HG02642 (cell line): Measurements from ENCODE around the gene FBXO47.

ENCODE experiments used
- ATAC-seq: cut with Tn5 transposase; IDR thresholded peaks from one replicate; pipeline ENCODE4 v1.9.1; 2021; ENCODE audit warnings: mild to moderate bottlenecking; ENCODE audit not compliant: unreplicated experiment, poor library complexity

Gene FBXO47

DNA sequence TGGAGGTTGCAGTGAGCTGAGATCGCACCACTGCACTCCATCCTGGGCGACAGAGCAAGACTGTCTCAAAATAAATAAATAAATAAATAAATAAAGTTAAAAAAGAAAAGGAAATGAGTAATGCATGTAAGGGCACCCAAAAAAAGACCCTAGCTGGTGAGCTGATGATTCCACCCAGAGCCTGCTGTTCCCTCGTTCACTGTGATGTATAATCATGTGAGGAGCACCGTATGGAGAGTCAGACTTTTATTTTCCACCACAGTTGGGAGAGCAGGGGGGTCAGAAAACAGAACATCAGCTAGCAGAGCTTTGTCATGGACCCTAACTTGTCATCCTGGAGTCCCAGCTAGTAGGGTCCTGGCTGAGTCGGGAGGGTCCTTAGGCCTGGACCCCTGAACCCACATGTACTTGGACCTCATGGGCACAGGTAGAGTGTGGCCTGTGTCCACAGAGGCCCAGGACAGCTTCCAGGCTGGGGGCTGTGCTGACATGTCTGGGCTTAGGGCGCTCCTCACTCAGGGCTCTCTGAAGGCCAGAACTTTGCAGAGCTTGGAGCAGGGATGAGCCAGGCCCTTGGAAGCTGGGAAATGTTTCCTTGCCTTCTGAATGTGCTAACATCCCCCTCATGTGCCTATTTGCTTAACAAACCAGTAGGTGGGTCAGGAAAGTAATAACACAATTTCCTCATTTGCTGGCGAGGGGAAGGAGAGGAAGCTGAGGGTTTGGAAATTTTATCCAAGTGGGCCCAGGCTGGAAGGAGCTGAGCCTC is 60.6 kb downstream of the FBXO47 start:
- ATAC-seq, result no peak

DNA sequence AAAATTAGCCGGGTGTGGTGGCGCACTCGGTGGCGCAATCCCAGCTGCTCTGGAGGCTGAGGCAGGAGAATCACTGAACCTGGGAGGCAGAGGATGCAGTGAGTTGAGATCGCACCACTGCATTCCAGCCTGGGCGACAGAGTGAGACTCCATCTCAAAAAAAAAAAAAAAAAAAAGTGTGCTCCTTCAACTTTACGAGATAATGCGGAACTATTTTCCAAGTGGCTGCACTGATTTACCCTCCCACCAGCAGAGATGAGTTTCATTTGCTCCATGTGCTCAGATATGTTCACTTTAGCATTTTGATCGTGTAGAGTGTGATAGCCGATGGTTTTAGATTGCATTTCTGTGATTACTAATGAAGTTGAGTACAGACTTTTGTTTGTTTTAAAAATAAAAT is 61.8 kb downstream of the FBXO47 start:
- ATAC-seq, result no peak

DNA sequence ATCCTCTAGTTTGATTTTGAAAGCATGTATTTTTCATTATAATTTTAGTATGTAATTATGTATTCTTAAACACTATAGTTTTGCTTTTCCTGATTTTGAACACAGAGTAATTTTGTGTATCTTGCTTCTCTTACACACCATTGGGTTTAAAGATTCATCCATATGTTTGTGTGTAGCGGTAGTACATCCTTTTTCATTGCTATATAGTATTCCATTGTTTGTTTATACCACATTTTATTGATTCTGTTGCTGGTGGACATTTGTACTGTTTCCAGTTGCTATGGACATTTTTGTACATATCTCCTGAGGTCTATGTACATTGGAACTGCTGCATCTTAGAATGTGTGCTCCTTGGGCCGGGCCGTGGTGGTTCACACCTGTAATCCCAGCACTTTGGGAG is 62.3 kb downstream of the FBXO47 start:
- ATAC-seq, result no peak

DNA sequence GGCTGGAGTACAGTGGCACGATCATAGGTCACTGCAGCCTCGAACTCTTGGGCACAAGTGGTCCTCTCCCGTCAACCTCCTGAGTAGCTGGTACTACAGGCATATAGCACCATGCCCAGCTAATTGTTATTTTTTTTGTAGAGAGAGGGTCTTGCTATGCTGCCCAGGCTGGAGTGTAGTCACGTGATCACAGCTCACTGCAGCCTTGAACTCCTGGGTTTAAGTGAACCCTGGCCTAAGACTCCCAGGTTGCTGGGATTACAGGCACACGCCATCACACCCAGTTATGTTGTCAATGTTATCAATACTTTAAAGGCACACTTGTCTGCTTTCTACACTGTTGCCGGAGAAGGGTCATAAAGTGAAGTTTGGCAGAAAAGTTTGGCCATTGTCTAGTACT is 63.8 kb downstream of the FBXO47 start:
- ATAC-seq, result no peak

DNA sequence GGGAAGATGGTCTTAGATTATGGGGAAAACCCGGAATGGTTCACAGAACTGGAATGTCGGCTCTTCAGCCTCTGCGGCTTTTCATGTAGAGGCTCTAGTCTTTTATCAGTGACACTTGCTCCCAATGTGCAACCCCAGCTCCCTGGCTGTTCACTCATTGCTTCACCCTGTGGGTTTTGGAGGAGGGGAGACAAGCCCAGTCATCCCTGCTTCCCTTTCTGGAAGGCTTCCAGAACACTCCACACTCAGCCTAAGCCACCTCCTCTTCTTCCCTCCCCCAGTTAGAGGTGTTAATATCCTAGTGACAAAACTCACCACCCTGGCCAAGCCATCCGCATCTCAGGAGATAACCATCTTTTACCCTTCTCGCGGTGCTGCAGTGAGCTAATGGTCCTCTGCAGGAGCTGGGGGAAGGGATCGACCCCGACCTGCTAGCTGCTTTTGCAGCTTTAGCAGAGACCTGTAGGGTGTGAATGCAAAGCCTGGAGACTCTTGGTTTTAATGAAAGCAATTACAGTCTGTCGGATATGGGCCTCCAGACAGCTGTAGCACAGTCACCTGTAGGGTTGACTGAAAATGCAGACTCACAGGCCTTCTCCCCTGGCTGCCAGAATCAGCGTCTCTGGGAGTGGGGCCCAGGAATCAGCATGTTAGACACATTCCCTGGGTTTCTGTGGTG is 66.1 kb downstream of the FBXO47 start:
- ATAC-seq, result no peak

DNA sequence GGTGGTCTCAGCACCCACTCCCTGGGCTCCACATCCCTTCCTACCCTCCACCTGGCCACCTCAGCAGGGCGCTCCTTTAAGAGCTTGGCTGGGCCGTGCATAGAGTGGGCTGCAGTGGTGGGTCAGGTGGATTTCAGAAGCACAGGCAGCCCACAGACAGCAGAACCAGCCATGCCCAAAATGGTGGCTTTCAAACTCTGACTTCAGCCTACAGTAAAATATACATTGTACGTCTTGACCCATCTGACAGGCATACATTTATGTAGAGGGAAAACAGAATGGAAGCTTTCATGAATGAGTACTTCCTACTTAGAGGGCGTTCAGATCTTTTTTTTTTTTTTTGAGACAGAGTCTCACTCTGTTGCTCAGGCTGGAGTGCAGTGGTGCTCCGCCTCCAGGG is 67.8 kb downstream of the FBXO47 start:
- ATAC-seq, result no peak

DNA sequence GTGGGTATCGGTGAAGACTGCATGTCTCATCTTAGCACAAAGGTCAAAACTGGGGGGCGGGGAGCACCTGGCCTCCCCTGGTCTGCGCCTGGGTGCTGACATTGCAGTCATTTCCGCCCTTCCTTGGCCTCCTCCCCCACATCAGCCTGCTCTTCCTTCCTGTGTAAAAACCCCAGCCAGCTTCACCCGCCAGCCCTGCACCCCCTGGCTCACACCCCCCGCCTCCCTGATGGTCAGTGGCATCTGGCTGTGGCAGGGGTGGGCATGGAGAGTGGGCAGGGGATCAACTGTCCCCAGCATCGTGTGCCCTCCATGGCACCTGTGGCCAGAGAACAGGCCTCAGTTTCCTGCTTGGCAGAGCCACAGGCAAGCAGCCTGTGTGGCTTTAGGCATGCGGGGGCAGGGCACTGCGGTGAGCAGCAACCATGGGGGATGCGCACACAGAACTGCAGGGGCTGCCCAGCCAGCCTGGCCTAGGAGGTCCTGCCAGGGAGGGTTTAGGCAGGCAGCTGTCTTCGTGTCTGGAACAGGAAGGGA is 68.3 kb downstream of the FBXO47 start:
- peak; percentile 81 for ATAC-seq

DNA sequence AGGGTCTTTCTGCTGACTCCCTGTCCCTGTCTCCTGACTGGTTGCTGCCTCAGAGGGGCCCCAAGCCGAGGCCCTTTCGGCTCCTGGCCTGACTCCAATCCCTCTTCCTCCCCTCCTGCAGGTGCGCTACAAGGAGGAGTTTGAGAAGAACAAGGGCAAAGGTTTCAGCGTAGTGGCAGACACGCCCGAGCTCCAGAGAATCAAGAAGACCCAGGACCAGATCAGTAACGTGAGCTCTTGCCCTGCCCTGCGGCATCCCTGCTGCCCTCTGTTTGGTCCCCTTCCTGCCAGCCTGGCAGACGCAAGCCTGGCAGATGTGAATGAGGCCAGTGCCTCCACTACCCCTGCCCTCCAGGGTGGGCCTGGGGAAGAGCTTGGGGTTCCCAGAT is 68.9 kb downstream of the FBXO47 start:
- peak; percentile 21 for ATAC-seq

DNA sequence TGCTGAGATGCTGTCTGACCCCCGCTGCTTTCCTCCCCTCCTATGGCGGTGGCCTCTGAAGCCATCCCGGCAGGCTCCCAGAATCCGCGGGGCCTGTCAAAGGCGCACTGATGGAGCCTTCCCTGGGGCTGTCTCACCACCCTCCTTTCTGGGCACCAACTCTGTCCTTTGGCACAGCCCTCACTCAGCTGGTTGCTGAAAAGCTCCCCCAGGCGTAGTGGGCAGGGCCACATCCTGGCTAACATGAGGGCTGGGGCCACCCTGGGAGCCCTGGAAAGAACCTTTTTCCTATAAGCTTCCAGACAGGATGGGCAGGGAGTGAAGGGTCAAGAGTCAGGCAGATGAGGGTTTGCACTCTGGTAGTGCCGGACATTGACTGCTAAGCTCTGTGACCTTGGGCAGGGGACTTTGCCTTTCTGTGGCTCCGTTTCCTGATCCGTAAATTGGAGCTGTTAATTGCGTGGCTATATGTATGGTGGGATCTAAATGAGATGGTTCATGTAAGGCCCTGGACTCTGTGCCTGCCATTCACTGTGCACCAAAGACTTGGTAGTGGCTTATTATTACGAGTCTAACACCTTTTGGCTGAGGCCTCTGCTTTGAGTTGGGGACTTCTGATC is 69.4 kb downstream of the FBXO47 start:
- no peak for ATAC-seq

DNA sequence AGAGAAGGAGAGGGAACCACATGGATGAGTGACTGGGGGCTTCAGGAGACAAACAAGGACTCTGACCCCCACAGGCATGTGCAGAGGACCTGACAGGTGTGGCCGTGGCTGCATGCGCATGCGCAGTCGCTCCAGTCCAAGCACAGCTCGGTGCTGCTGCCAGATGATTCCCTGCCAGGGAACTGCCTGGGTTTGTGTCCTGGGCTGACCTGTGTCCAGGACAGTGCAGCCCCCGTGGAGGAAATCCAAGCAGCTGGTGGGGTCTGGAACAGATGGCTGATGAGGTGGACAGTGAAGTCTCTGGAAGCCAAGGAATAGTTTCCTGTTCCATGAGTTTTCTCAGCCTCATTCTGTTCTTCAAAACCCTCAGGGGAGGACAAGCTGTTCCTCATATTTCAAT is 70.0 kb downstream of the FBXO47 start:
- no peak for ATAC-seq

DNA sequence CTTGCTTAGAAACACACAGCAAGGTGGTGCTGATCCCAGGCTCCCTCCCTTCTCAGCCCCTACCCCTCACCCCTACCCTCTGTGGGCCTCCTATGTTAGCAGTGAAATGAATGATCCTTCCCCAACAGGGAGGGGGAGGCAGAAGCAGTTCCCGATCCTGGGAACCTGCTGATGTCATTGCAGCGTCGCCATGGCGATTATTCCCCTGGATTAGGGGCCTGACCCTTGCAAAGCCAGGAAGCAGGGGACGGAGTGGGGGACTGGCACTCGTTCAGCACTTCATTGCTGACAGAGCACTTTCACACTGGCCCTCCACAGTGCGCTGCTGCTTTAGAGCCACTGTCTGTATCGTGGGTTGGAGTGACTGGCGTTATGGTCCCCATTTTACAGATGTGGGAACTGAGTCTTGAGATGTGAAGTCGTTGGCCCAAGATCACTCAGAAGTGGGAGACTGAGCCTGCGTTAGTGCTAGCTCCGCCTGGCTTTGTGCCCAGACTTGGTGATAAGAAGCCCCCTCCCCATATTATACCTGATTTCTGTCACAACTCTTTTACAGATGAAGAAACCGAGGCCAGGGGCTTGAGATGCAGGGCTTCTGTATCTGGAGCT is 70.8 kb downstream of the FBXO47 start:
- ATAC-seq, result no peak

DNA sequence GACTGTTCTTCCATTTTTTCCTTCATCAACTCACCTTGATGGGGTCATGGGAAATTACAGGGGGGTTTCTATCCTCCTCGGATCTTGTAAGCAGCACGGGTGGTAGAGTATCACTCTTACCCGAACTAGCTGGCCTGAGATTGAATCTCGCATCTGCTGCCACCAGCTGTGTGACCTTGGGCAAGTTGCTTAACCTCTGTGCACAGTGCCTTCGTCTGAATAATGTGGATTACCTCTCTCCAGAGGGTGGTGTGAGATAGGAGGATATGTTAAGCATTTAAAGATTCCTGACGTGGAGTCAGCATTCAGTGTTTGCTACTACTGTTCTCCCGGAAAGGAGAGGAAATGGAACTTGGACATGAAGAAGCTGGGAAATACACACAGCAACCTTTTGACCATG is 72.9 kb downstream of the FBXO47 start:
- ATAC-seq, result no peak

DNA sequence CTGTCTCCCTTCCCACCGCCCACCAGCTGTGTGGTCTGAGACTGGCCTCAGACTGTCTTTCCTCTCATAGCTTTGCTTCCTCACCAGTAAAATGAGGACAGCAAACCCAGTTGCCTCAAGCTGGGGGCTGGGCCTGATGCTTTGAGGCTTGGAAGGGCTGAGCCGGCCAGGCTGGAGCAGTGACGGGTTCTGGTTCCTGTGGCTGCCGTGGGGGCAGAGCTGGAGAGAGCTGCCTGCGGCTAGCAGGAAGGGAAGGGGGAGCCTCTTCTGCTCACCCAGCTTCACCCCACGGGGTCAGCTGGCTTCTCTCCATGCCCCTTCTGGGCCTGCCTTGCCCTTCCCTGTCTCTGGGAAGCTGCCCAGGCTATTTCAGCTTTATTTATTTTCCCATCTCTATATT is 73.6 kb downstream of the FBXO47 start:
- no peak for ATAC-seq

DNA sequence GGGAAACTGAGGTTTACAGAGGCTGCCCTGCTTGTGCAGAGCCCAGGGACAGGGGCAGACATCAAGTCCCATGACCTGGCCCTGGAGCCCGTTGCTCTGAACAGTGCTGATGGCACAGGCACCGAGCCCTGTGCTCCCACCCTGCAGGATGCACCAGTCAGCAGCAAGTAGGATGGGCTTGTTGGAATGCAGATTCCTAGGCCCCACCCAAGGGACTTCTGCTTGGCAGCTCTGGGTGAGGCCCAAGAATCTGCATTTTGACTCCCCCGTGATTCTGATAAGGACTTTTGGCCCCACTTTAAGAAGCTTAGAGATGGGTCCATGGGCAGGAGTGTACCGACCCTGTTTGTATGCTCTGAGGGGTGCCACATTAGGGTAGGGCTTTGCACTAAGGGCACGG is 74.1 kb downstream of the FBXO47 start:
- ATAC-seq, result no peak

DNA sequence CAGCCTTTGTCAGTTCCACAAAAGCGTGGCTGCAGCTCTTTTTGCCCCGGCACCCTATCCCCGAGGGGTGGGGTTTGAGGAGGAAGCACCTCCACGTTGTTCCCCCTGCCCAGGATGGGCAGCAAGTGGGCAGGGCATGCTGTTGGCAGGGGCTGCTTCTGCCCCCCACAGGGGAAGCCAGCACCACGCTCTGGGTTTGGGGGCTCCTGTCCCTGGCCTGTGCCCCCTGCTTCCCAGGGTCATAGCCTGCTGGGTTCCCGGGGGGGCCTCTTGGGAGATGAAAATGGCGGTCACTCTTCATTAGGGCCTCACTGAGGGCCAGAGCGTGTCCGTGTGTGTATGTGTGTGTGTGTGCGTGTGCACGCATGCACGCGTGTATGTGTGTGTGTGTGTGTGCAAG is 74.6 kb downstream of the FBXO47 start:
- ATAC-seq, result no peak

DNA sequence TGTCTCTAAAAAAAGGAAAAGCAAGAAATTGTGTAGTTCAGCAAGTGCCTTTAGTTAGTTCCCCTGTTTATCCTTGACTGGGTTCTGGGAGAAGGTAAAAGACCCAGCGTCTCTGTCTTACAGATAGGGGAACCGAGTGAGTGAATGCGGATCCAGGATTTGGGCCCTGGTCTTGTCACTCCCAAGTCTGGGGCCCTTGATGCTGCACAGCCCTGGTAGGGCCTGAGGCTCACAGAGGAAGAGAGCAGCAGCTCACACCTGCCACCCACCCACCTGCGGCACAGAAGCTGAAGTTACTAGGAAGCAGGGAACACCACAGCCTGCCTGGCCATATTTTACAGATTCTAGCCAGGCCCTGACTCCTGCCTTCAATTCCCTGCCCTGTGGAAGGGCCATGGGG is 75.1 kb downstream of the FBXO47 start:
- no peak for ATAC-seq

DNA sequence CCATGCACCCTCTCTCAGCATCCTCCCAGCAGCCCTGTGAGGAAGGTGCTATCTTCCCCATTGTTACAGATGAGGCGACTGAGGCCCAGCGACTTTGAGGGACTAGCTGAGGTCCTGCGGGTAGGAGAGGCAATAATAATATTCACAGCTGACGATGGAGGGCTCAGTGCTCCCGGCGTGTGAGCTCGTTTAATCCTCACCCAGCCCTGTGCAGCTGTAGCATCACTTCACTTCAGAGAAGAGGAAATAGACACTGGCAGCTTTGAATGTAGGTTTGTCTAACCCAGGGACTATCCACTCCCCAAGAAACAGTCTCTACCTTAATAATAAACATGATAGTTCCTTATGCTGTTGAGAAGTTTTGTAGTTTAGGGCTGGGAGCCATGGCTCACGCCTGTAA is 75.8 kb downstream of the FBXO47 start:
- no peak for ATAC-seq

DNA sequence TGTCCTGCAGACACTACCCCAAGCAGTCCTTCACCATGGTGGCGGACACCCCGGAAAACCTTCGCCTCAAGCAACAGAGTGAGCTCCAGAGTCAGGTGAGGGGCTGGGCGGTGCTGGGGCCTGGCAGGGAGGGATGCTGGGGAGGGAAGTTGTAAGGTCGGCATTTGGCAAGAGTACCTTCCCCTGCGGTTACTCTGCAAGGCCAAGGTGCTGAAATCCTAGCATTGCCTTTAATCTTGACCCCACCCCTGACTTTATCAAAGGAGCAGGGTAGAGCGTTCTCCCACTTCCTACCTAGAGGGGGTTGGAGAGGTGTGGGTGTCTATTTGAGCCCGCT is 76.8 kb downstream of the FBXO47 start:
- ATAC-seq, result no peak

DNA sequence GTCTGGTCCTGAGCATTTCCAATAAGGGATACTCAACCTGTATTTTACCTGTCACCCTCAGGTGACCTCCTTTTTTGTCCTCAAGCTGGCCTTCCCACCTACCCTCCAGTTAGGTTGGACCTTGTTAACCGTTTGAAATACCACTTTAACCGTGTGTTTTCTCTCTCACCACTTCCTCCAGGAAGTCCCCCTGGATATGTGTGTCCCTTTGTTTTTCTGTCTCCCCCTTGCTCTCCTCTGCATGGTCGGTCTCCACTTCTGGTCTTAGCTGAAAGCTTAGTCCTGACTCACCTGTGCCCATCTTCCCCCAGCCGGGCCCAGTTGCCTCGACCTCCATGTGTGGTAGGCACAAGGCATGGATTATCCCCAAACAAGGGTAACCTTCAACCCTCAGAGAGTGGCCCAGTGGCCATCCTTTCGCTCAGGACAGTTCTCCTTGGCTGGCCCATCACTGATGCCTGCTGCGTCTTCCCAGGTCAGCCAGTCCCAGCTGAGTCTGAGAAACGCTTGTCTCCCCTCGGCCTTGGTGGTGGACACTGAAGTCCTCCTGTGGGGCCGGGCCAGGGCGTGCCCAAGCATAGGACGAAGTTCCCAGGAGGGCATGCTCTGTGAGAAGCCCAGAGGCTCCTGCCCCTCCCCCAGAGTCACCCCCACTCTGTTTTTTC is 77.3 kb downstream of the FBXO47 start:
- no peak for ATAC-seq

DNA sequence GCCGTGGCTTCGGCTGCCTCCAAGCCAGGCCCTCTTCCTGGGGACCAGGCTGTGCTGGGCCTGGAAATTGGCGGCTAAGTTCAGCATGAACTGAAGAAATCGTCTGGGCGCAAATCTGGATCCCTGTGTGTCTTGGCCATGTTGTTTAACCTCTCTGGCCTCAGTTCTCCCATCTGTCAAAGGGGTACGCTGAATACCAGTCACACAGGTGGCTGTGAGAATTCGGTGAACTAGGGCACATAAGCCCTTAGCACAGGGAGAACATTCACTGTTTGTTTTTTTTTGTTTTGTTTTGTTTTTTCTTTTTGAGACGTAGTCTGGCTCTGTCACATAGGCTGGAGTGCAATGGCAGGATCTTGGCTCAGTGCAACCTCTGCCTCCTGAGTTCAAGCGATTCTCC is 78.4 kb downstream of the FBXO47 start:
- no peak for ATAC-seq

DNA sequence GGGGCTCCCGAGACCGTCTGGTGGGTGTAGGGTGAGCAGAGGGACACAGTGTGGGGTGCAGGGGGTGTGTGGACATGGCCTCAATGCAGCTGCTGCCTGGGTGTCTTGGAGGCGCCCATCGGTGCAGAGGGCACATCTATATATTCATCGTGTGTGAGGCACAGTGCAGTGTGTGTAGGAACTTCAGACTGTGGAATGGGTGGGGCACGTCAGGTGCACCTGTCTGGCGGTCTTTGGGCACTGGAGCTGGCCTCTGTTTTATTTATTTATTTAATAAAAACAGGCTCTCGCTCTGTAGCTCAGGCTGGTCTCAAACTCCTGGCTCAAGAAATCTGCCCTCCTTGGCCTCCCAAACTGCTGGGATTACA is 80.6 kb downstream of the FBXO47 start:
- ATAC-seq, result no peak
